Endometrium (tissue), 2 donors: ENCODE data around the gene MARCHF11.

Source experiments
- FAIRE-seq: peaks from 2 replicates; lab custom pipeline; 2012; peaks lifted over from hg19 to GRCh38; lab: Jason Lieb, UNC
- donor health status: control.
- donor health status: control.

Gene MARCHF11

DNA sequence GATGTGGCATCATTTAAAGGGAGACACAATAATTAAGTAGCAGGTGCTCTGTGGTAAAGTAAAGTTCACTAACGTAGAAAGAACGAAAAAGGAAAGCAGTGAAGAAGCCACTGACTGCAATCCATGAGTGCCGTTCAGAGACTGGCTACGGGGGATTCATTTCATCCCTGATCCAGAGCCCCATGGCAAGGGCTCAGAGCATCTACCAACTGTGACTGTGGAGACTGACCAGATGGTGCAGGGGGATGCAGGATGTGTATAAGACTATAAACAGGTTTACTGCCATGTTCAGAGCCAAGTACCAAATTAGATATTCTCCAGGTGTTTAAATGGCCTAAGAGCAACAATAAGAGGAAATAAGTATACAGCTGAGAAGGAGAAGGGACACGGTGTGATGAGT, 47.7 kb downstream of the MARCHF11 start:
- no peak for FAIRE-seq

DNA sequence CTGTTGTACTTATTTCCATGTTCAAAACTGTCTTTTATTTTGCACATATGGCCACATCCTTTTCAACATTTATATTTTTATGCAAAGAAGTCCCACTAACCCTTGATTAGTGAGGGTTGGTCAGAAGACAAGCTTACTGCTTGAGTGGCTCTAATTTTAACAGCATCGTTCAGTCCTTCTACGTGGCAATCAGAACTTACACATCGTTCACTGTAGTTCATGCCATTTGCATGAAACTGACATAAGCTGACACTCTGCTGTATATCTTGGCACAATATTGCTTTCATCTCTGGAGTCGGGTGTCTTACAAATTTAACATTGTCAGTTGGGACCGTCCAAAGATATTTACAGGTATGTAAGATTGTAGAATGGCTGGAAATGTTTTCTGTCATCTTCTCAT, 50.6 kb downstream of the MARCHF11 start:
- no peak for FAIRE-seq

DNA sequence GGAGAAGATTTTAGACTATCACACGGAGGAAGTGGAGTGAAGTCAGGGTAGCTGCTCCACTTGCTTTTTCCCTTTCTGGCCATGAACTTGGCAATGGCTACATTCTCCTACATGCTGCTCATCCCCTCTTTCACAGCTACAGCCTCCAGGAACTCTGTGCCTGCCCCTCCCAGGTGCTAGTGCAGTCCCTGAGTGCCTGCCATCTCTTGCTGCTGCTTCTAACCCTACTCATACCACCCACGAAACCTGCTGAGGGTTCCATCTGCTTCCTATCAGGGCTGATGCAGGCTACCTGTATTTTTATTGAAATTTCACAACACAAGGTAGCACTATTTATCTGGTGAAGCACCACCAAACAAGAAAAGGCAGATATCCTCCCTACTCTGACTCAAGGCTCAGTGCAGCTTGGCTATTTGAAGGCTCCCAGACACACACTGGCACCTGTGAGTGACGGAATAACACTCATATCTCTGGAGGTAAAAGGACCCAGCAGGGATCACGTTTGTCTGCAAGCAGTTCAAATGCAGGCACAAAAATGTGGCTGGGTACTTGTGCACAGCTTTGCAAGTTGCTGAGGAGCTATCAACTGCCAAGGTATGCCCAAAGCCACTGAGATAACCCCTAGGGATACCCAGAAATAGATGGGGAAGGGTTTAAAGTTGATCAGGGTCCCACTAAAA, 51.6 kb downstream of the MARCHF11 start:
- FAIRE-seq = no peak

DNA sequence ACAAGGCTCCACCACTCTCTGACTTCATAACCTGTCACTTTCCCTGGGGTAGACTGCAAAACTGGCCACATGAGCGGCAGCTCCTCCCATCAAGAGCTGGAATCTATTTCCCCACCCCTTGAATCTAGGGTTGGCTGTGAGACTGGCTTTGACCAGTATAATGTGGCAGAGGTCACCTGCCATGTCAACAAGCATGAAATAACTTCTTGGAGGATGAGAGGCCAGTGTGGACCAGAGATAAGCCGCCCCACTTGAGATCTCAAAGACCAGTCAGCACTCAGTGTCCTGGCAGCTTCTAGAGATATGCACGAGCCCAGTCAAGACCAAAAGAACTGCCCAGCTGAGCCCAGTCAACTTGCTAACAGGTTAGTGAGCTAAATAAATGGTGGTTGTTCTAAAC, 59.0 kb downstream of the MARCHF11 start:
- no peak for FAIRE-seq

DNA sequence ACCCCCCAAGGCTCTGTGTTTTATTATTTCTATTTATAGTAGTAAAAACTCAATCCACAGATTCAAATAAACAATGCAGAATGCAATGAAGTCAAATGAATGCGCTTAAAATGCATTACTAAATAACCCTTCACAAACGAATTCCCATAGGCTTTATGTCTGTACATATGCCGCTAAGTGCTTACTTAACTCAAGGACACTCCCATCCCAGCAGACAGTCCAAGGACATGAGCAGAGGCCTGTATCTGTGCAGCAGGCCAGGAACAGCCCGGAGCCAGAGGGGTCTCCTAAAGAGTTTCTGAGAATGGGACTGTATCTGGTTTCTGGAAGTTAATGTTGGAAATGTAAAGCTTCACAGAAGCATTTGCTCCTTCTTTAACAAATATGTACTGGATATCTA, 59.8 kb downstream of the MARCHF11 start:
- FAIRE-seq = no peak

DNA sequence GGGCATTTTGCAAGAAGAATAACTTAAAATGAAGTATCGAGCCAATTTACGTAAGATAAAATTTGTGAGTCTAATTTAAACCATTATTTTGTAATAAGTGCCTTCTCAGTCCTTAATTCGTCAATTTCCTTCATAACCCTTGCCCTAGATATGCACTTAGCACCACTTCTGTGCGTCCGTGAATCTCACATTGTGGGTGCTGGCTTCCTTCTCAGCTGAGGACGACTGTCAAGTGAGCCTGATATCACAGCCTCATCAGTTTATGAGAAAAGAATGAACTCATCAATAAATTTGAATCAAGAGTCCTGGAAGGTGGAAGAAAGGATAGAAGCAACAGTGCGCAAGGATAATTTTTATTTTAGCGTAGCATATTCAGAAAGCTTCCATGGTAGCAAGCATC, 64.5 kb downstream of the MARCHF11 start:
- FAIRE-seq = no peak

DNA sequence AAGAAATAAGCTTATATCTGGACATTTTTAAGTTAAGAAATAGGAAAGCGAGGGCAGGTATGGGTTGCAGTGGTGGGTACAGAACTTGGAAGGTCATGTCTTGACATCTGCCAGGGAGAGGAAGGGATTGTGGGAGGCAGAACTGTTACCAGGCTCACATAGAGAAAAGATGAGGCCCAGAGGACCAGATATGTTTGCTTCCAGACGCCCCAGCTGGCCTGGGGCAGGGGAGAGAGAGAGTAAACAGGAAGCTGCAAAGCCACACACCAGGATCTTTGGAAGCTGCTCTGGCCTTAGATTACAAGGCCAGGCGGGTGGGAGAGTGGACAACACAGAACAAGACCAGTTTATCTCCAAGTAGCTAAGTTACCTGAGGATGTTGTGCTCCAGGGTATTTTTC, 71.2 kb downstream of the MARCHF11 start:
- FAIRE-seq = no peak

DNA sequence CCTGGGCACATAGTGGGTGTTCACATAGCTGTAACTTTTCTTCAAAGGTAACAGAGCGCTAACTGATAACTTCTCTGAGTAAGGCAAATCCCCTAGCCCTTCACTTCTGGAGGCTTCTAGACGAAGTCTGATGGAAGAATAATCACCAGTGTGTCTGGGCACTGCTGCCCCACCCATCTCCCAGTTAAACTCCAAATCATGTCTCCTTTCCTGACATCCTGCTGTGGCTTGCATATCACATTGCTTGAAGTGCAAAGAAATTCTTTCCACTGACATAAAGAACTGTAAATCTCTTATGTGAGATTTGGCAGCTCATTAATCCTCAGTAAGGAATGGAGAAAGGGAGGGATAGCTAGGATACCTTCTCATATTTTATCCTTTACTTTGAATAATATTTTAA, 74.6 kb downstream of the MARCHF11 start:
- no peak for FAIRE-seq

DNA sequence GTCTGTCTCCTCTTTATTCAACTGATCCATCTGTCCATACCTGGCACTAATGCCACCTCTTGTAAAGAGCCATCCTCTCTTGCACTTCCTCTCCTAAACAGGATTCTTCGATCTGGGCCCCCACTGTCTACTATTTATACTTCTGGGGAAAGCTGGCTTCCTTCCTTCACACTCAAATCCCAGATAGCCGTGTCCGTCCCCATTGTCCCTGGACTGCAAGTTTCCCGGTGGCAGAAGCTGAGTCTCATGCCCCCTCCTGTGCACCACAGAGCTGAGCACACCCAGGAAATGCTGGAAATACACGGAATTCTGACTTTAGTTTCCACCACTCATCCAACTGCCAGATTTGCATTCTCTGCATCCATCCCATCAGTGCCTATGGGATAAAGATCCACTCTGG, 84.0 kb downstream of the MARCHF11 start:
- no peak for FAIRE-seq

DNA sequence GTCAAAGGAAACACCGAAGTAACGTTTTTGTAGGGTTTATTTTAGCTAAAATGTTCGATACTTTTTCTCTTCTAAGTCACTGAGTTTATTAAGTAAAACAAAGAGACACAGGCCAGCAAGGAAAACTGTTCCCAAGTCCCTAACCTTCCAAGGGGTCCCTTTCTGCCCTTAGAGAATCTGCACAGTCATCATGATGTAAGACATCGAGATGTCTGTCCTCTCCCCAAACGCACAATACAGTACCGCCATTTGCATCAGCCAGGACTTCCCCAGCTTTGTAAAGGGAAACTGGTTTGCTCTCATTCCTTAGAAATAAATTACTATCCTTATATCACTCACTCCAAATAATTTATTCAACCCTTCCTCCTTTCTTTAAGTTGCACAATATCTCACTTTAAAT, 89.3 kb downstream of the MARCHF11 start:
- FAIRE-seq = no peak

DNA sequence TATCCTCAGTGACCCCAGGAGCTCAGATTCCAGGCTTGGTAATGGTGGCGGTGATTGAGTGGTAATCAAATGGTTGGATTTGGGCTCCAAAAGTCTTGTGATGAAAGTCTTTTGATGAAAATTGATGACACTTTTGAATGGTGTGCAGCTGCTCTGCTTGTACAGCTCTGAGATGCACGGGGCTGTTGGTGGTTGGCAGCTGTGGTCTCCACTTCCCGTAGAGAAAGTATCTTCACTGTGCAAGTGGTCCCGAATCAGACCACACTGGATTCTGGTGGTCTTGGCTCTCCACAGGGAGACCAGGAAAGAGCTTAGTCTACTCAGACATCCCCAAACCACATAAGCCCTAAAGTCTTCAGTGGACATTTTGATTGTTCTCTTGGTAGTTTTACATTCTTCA, 96.6 kb downstream of the MARCHF11 start:
- FAIRE-seq = no peak

DNA sequence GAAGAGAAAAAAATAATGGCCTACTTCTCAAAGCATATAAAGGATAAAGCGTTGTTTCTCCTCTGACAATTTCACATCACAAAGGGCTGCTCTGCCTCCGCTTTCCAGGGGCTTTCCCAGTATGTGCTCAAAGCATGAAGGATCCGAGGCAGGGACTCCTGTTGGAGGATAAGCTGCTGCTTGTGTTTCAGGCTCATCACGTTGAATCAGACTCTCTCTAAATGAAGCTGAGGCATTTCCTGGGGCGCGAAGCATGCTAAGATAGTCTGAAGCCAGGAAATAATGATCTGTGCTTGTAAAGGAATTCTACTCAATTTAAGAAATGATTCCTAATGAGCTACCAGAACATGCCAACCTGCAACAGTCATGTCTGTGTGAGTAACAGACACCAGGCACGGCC, 97.5 kb downstream of the MARCHF11 start:
- FAIRE-seq = no peak

DNA sequence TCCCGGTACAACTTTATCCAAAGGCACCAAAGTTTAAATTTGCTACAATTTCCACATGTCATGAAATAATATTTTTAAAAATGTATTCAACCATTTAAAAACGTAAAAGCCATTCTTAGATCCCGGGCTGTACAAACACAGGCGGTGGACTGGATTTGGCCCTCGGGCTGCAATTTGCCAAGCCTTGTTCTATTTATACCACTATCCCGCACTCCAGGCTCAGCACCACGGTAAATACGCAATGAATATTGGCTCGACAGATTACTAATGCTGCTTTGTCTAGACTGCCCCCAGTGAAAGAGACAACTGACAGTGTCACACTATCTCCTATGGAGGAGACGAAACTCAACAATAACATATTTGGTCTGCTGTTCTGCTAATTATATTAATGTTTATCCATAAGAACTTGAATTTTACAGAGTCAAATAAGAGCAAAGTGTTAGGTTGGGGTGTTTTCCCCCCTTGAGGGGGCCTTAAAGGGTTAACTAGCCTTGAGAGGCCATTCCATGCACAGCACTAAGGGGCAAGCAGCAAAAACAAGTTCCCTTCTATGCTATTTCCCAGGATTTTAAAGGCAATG, 98.1 kb downstream of the MARCHF11 start:
- FAIRE-seq = no peak

DNA sequence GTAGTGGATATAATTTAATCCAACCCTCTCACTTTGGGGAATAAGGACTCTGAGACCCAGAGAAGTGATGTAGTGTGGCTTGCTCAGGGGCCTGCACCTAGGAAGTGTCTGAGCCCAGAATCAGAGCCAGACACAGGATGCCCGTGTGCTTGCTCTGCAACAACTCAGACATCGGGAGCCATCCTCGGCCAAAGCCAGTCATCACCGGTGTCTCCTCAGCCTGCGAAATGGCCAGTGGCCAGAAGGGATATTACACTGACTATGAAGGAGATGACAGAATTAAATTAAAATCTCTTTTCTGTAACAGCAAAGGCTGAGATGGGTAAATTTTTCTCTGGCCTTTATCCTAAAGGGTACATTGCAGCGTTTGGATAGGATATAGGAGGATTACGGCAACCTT, 102.9 kb downstream of the MARCHF11 start:
- no peak for FAIRE-seq

DNA sequence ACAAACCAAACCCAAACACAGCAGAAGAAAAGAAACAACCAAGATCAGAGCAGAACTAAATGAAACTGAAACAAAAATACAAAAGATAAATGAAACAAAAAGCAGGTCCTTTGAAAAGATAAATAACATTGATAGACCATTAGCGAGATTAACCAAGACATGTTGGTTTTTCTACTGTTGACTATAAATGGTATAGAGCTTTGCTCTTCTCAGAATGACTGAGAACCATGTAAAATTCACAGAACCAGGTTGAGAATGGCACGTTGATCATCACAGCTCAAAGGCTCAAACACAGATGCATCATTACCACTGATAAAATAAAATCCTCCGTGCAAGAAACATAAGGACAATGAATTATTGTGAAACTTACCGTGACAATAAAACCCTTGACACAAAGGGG, 105.2 kb downstream of the MARCHF11 start:
- FAIRE-seq = no peak

DNA sequence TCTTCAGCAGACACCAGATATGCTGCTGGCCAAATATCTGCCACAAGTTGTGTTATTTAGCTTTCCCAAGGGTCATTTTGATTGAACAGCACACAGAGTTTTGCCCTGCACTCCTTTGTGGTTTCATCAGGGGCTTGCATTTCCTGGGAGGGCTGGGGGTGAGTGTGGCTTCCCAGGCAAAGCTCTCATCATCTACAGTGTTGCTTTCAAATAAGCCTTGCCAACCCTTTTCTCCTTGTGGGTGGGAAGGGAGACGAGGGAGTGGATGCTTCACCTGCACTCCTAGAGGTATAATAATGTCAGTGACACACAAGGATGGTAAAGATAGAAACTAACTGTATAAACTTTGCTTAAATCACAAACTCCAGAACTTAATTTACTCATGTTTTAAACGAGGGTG, 107.0 kb downstream of the MARCHF11 start:
- FAIRE-seq = no peak

DNA sequence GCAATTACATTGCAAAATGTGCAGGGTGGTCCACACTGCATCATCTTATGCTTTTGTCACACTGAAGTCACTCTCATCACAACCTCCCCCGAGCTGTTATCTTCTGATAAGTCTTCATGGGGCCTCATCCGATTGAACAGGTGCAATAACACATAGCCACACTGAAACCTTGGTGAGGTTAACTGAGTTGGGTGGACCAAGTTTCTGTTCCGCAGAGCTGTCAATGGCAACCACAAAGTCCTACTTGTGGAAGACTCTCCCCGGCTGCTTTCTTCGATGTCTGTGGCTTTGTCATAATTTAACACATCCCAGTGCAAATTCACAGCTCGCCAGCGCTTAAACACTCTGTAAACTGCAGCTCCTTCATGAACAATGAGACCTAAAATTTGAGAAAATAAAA, 112.2 kb downstream of the MARCHF11 start:
- FAIRE-seq = no peak

DNA sequence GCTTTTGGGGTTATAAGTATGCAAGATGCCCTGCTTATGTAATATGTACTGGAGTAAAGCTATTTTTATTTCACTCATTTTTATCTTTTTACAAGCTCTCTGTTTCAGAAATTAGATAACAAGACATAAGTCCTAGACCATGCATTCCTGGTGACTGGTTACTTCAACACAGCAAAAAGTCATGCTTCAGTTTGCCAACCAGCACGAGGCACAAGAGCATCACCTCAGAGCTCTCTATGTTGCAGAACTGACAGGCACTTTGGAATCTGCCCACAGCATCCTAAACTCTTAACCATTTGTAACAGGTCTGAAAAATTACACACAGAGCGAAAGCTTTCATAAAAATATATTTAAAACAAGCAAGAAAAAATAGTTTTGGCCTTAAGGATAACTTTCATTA, 112.8 kb downstream of the MARCHF11 start:
- no peak for FAIRE-seq

DNA sequence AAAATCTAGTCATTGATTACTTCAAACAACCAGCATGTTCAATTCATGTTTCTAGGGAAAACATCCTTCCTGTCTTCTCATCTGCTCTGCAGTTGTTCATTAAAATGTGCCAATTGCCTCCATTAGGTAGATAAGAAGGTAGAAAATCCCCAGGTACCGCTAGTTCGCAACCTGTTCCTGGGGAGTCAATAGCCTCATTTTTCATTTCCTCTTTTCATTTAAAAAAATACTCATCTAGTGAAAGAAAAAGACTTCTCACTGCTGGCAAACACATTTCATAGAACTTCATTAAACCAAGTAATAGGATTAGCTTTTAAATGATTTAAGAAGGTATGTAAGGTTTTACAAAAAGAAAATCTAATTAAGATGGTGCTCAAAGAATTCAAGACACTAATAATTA, 113.3 kb downstream of the MARCHF11 start:
- no peak for FAIRE-seq

DNA sequence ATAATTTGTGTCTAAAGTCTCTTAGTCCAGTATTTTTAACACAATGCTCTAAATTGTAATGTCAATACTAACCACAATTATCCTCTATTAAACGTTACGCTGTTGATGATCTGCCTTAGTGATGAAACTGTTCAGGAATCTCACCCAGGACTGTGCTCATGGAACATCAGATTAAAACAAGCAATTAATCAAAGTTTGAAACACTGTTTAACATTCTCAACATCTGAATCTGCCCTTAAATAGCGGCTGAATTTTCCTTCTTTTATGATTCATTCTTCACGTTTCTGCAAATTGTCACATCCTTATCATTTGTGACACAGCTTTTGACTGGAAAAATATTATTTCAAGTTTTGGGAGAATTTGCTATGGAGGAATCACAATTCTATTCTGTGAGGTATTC, 113.8 kb downstream of the MARCHF11 start:
- no peak for FAIRE-seq

DNA sequence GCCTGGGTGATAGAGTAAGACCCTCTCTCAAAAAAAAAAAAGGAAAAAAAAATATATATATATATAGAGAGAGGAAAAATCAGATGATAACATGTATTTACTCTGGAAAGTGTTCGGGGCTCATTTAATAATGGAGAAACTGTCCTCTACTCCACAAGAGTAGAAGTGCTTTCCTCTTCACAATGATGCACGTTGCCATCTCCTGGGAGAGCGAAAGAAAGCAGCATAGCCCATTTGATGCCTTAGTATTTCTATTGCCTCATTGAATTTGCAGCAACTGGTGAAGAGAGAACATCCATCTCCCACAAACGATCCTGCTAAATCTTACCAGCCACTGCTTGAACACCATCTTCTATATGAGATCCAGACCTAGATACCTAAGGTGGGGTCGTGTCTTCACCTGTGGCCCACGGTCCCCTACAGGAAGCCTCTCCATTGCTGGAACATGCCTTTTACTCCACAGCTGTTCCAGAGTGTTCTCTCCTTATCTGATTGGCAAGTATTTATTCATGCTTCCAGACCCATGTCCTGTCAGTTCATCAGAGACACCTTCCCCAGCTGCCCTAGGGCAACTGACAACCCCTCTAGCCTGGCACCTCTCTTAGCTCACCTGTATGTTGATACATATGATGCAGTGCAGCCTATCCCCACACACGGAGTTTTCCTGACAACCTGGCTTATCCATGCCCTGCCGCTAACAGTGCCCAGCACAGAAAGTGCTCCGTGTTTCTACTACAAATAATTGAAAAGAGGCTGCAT, 115.3 kb downstream of the MARCHF11 start:
- FAIRE-seq = no peak

DNA sequence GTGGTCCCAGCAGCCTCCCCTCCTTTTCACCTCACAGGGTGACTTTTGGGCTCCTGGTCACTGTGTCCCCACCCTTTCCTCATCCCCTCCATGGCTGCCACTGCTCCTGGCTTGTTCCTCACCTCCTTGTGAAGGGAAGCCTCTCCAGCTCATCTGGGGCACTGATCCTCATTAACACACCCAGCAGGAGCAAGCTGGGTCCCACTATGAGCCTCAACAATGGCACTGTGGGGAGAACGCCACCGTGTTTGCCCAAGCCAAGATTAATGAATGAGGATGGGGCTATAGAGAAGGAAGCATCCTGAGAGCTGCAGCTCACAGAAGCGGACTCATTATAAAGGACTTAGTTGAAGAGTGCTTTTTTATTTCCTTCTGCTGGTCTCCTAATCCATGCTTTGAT, 118.4 kb downstream of the MARCHF11 start:
- FAIRE-seq = no peak

DNA sequence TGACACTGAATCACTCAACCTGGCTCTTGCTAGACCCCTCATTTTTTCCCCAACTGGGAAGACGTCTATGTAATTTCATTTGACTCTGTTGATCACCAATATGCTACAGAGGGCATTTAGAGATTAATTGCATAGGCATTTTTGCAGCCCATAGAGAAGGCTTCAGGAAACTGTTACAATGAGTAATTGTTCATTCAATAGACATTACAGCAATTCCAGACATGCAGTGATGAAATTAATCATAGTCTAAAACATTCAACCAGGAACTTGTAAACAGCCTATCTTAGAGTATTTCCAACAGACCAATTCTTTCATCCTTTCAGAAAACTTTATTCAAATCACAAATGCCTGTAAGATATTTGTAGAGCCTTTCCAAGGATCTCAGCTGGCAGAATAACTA, 122.3 kb downstream of the MARCHF11 start:
- FAIRE-seq = no peak

DNA sequence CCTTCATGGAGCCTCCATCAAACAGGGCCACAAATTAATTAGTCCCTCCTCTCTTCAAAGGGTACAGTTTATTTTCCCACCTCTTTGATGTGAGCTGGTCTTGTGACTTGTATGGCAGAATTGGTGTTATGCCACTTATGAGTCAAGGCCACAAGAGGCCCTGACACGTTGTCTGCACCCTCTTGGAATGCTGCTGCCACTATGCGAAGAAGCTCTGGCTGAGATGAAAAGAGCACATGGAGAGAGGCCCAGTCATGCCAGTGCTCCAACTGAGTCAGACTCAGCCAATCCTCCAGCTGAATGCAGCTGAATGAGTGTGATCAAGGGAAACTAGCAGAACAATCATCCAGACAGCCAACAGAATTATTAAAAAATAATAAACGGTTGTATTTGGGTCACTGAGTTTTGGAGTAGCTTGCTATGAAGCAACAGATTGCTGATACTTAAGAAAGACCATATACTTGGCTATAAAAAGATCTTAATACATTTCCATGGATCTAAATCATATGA, 128.3 kb downstream of the MARCHF11 start:
- FAIRE-seq = no peak
